Activated CD8-positive, alpha-beta memory T cell treated with anti-CD3 and anti-CD28 coated beads, Interleukin-2, amount 50 U/mL, for 1 hour (primary cell): ENCODE data around the gene NCR3LG1.

Source experiments
- DNase-seq: peaks from one replicate; pipeline ENCODE4 v3.0.0-alpha.2; 2020; ENCODE audit errors: extremely low read depth

NCR3LG1 gene

DNA sequence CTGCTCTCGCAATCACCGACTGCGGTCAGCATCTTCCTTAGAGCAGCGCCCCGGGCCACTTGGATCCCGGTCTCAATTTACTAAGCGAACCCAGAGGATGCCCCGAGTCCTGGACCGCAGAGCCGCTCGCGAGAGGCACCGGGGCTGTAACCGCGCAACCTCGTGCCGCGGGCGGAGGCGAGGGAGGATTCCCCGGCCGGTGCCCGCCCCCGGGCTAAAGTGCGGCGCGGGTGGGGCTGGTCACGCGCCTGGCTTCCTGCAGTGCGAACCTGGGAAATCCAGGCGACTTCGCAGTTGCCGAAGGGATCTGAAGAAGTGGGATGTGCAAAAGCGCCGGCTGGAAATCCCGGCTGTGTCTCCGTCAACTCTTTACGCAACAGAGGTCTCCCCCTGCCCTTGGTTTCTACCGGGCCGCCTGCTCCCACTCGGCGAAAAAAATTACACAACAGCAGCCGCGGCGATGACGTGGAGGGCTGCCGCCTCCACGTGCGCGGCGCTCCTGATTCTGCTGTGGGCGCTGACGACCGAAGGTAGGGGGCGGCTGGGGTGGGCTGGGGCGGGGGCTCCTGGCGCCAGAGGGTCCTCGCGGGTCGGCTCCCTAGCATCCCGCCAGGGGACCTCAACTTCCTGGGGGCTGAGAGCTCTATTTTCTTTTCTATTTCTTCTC, at the start of gene NCR3LG1:
NCR3LG1 (plus strand) TSS at position 291 of the 667 bp plus-strand sequence; CDS start at position 461, 170 bp downstream.
- peak; percentile 47 for DNase-seq

DNA sequence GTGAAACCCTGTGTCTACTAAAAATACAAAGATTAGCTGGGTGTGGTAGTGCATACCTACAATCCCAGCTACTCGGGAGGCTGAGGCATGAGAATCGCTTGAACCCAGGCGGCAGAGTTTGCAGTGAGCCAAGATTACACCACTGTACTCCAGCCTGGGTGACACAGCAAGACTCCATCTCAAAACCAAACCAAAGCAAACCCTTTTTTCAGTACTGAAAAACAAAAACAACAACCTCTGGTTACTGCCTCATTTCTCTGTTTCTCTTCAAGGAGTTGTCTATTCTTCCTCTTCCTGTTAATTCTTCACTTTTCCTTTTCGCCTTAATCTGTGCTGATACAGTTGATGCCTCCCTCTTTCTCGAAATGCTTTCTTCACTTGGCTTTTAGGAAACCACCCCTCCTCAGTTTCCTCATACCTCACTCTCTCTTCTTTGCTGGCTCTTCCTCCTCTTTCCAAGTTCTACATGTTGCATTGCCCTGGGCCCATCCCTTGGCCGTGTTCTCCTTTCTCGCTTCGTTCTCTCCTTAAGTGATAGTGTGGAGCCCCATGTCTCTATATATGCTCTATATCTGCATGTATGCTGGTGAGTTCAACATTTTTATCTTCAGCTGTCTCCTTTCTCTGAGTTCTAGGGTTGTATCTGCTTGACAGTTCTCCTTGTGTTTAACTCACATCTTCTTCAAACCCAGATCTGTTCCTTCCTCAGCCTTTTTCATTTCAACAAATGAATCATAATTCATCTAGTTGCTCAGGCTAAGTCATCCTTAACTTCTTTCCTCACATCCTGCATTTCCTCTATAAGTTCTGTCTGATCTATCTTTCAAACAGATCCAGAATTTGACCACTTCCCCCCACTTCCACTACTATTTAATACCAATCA, 38.0 kb upstream of the NCR3LG1 start:
- DNase-seq = no peak

DNA sequence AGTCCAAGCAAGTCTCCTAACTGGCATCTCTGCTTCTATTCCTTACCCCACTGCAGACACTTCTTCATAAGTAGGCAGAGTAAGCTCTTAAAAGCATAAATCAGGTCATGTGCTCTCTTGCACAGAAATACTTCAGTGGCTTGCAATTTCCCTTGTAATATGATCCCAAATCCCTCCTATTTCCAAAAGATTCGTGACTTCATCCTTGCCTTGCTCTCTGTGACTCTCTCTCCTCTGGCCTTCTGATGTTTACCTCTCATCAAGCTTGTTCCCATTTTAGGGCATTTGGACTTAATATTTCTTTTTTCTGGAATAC, 37.4 kb upstream of the NCR3LG1 start:
- no peak for DNase-seq

GRCh38 chr11:17314904-17315426, 36.6 kb upstream of the NCR3LG1 start:
- DNase-seq = no peak

- no peak for DNase-seq
Measured at GRCh38 chr11:17328871-17329494, 22.6 kb upstream of the NCR3LG1 start.

DNA sequence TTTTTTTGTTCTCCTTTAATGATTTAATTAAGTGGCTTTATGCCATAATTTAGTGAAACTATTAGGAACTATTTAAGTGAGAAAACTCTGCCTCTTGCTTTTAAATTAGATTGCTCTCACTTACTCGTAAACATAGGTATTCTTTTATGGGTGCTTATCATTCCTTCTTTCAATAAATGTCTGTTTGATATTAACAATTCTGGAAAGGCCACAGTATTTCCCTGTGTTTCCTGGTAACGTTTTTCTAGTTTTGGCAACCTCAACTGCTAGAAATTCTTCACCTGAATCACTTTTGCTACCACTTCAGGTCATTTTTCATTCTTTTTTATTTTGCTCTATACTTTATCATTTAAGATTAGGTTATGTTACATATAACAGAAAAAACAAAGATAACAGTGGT, 19.9 kb upstream of the NCR3LG1 start:
- no peak for DNase-seq

DNA sequence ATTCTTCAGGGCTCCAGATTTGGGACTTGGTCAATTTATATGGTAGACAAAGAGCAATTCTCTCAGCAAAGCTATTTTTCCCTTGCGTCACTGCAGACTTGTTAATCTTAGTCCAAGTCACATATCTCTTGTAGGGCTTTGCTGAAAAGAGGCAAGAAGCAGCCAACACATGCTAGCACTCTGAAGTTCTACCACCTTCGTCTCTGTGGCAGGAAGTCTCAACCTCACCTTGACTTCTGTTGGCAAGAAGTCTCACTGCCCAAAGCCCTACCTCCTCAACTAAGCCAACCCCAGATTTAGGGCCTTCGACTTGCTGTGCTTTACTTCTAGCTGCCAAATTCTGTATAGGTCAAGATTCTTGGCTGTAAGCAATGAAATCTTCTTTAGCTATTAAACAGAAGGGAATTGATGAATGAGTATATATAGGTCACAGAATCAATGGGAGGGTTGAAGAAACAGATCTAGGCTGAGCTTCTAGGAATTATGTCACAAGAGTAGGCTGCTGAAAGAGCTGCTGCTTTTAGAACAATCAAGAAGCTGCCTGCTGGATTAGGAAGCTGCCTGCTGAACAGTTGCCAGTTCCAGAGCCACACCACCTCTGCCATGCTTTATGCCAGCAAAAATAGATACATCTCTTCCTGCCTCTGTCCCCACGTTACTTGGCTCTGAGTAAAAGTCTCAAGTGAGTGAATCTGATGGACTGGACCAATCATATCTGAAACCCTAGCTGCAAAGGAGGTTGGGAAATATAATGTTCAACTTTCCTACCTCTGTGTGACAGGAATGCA, 17.6 kb upstream of the NCR3LG1 start:
- DNase-seq = no peak

GRCh38 chr11:17343257-17343656, 8.3 kb upstream of the NCR3LG1 start:
- DNase-seq = no peak

DNA sequence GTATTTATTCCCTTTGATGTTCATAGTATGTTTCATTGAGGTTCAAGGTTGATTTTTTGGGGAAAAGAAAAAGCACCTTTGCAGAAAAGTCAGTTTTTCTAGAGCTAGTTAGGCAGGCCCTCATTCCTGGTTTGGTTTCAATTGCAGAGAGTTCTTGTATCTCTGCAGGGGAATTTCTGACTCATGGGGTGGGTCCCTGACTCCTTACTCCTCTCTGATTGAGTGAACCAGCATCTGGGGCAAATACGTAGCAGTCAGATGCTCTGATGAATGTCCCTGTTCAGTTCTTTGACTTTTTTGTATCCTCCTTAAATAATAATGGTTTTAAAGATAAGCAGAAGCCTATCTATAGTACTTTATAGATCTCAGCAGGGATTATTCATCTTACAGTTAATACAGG, 7.7 kb upstream of the NCR3LG1 start:
- DNase-seq = no peak

GRCh38 chr11:17347676-17348075, 3.9 kb upstream of the NCR3LG1 start:
- no peak for DNase-seq

DNA sequence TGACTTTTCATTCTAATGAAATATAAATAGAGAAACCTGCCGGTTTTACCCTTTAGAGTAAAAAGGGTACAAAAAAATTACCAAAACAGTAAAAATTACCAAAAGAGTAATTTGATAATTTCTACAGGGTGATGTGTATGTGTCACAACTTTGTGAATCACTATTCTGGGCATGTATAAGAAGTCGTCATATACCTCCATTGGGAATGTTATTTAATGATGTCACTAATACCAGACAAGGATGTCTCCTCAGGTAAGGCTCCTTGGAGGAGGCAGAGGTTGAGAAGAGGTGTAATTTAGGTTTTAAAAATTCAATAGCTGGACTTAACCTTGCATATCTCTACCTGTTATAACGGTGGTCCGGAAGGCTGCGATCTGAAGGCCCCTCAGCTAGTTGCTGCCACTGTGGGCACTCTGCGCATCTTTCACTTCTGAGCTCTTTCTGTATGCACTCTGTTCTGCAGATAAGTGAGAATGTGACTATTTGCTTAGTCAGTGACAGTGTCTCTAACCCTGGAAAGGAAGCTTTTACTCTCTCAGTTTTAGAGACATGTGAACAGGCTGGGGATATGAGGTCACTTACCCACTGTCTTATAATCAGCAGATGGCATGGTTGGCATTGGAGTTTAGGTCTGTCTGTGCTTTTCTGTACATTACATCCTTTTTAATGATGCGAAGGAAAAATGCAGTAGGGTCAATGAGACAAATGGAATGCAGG, 987 bp upstream of the NCR3LG1 start:
- no peak for DNase-seq

DNA sequence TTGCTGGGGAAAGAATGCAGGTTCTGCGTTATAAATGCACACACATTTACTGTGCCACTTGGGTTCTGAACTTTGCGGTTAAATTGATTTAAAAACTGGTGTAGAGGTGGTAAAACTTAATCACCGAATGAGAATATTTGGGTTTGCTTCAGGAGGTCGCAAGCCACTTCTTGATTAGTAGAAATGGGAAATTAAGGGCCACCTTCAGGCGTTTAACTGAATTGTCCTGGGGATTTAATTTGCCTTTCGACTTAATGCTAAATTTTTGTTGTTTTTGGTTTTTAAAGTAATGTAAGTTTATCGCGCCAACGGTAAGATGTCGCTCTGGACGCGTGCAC, 459 bp upstream of the NCR3LG1 start:
- no peak for DNase-seq

- DNase-seq = peak; percentile 47
Measured at GRCh38 chr11:17352950-17353820, 1.6 kb downstream of the NCR3LG1 start.

- DNase-seq = no peak
Measured at GRCh38 chr11:17353821-17354600, 2.4 kb downstream of the NCR3LG1 start.

- no peak for DNase-seq
Measured at GRCh38 chr11:17354601-17354991, 3.0 kb downstream of the NCR3LG1 start.

DNA sequence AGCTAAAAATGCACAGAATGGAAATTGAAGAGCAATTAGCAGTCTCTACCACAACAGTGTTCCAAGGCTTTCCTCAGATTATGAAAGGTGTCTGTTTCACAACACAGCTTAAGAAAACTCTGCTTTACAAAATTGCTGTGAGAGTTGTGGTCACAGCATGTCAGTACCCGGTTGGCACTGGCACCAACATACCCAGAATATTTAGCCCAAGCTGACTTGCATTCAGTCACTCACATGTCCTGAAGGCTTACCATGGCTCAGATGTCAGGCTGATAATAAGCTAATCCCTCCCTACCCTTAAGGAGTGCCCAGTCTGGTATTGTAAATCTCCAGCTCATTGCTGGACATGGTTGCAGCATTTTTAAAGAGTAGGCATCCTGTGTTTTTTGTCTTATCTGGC, 14.9 kb downstream of the NCR3LG1 start:
- no peak for DNase-seq

GRCh38 chr11:17368551-17368950, 17.0 kb downstream of the NCR3LG1 start:
- no peak for DNase-seq

DNA sequence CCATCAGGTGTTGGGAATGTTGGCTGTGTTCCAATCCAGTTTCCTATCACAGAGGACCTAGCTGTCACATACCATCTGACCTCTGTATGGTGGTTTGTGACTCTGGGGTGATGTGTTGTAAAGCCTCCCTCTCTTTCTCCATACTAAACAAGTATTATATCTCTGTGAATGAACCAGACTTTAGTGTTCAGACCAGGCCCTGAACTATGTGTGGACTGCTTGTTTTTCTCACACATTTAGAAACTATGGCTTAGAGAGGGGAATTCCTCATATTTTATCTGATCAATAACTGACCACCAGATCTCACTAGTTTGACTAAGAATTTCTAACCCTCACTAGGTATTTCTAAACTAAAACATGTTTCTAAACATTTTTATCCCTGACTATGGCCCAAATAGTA, 17.5 kb downstream of the NCR3LG1 start:
- DNase-seq = no peak

- DNase-seq = no peak
Measured at GRCh38 chr11:17369684-17370243, 18.2 kb downstream of the NCR3LG1 start.
